Activated T-cell treated with anti-CD3 and anti-CD28 coated beads, Interleukin-2, amount 50 U/mL, for 72 hours (primary cell): ENCODE results near the gene PSAT1. TPM values are rescaled to one million over a fixed set of nuclear protein-coding genes. Genes with fewer than 3 reads are reported as not detected.

Experiments used
- ATAC-seq, 2 donors: fragments of 150-1000 bp; cut with Tn5 transposase; replicated peaks in 1 of 2; 2 replicates each; pipeline ENCODE4 v1.10.0; 2021; ENCODE audit warnings: moderate library complexity in 2 of 2, mild to moderate bottlenecking in 1 of 2
- DNase-seq, 2 donors: peaks; one replicate each; pipeline ENCODE4 v3.0.0; 2021 to 2022; ENCODE audit warnings: mixed read lengths in 1 of 2
- H3K27ac Mint-ChIP-seq: one replicate; pipeline ENCODE4 v1.8.0; 2022; ENCODE audit warnings: mild to moderate bottlenecking, moderate library complexity, mixed read lengths
- H3K27me3 Mint-ChIP-seq: one replicate; pipeline ENCODE4 v1.8.0; 2022; ENCODE audit warnings: low read depth, mixed read lengths
- H3K36me3 Mint-ChIP-seq, 2 donors: one replicate each; pipeline ENCODE4 v1.8.0; 2022; ENCODE audit warnings: mixed read lengths in 2 of 2, mild to moderate bottlenecking in 1 of 2; ENCODE audit not compliant: insufficient read depth in 2 of 2
- H3K4me1 Mint-ChIP-seq: one replicate; pipeline ENCODE4 v1.8.0; 2022; ENCODE audit warnings: low read depth, mixed read lengths
- H3K4me3 Mint-ChIP-seq, 2 donors: one replicate each; pipeline ENCODE4 v1.8.0; 2022; ENCODE audit warnings: mild to moderate bottlenecking in 2 of 2, mixed read lengths in 2 of 2, moderate library complexity in 2 of 2
- H3K9me3 Mint-ChIP-seq, 2 donors: one replicate each; pipeline ENCODE4 v1.8.0; 2022; ENCODE audit warnings: mixed read lengths in 2 of 2
- total RNA-seq, 2 donors: library from RNA; stranded (reverse); gene quantifications; one replicate each; pipeline ENCODE4 v1.2.3, GENCODE V29; 2022

The PSAT1 gene
- total RNA-seq, 2 donors from 2014 or later, result 206 to 242 TPM

DNA sequence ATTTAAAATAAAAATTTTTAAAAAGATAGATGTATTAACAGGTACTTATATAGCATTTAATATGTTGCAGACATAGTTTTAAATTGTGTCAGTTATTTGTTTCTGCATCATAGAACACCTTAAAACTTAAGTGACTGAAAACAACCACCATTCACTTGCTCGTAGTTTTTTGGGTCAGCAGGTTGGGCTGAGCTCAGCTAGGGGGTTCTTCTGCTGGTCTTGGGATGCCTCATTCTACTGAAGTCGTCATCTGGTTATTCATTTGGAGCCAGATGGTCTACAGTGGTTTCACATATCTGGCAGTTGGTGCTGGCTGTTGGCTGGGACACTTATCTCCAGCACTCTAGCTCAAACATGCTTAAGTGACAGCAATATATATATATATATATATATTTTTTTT is 29.6 kb downstream of the PSAT1 start:
- DNase-seq (no peak), ATAC-seq (no peak)
- Mint-ChIP-seq H3K27ac (no peak overlapping the region), H3K9me3 (no peaks in the 10 kb centered on the region), H3K4me1 (peaks cover 6% of the 10 kb centered on the region), H3K4me3 (no peak overlapping the region), H3K36me3 (peaks cover 31 to 53% of the 10 kb centered on the region in 2 donors), H3K27me3 (no peaks in the 10 kb centered on the region)

DNA sequence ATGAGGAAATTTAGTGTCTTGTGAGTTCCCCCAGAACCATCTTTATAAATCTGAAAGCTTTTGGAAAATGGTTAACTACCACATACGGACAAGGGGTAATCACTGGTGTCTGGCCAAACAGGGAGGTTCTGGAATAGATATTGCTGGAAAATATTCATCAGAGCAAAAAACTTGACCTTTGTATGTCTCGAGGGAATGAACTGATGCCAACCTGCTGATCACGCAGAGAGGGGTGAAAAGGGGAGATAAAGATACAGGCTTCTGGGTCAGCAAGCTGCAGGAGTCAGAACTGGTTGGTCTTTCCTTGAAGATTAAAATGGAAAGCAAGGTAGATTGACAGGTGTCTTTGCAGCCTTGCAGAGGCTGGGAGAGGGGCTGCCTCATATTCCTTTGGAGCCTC is 35.5 kb downstream of the PSAT1 start:
- no peaks in the 10 kb centered on the region for H3K27me3 Mint-ChIP-seq
- H3K4me3 Mint-ChIP-seq, result no peak overlapping the region
- peaks cover 6% of the 10 kb centered on the region for H3K4me1 Mint-ChIP-seq
- DNase-seq (no peak), ATAC-seq (no peak)
- peaks cover 6 to 18% of the 10 kb centered on the region in 2 donors for H3K9me3 Mint-ChIP-seq
- H3K36me3 Mint-ChIP-seq, result peaks cover 20 to 50% of the 10 kb centered on the region in 2 donors
- no peak overlapping the region for H3K27ac Mint-ChIP-seq

DNA sequence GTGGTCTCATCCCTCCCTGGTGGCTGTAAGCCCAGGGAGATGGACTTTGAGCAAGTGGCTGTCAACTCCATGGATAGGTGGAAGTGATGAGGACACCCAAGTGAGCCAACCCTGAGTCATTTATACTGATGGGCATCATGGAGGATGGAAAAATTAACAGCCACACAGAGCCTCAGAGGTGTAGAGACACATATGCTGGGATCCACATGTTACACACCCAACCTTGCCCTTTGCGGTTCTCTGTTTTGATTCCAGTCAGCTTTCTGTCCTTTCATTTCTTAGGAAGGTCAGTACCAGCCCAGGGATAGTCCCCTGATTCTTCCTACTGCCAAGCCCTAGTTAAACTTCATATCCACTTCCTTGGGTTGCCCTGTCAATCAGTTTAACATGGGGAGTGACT is 51.9 kb downstream of the PSAT1 start:
- ATAC-seq (no peak), DNase-seq (no peak)
- Mint-ChIP-seq H3K36me3 (no peaks in the 10 kb centered on the region), H3K4me1 (peaks cover 8% of the 10 kb centered on the region), H3K27ac (no peak overlapping the region), H3K4me3 (no peak overlapping the region), H3K9me3 (peaks cover 0 to 2% of the 10 kb centered on the region in 2 donors), H3K27me3 (no peaks in the 10 kb centered on the region)

DNA sequence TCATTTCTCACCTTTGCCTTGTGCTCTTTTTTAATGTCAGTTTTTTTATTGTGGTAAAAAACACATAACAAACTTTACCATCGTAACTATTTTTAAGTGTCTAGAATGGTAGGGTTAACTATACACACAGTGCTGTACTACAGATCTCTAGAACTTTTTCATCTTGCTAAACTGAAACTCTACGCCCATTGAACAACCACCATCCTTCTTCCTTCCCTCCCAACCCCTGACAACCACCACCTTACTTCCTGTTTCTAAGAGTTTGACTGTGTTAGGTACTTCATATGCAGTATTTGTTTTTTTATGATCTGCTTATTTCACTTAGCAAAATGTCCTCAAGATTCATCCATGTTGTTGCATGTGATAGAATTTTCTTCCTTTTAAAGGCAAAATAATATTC is 54.9 kb downstream of the PSAT1 start:
- Mint-ChIP-seq H3K27ac (no peak overlapping the region), H3K4me3 (no peak overlapping the region), H3K36me3 (no peaks in the 10 kb centered on the region), H3K4me1 (peaks cover 8% of the 10 kb centered on the region), H3K9me3 (peaks cover 0 to 2% of the 10 kb centered on the region in 2 donors), H3K27me3 (no peaks in the 10 kb centered on the region)
- ATAC-seq (no peak), DNase-seq (no peak)

DNA sequence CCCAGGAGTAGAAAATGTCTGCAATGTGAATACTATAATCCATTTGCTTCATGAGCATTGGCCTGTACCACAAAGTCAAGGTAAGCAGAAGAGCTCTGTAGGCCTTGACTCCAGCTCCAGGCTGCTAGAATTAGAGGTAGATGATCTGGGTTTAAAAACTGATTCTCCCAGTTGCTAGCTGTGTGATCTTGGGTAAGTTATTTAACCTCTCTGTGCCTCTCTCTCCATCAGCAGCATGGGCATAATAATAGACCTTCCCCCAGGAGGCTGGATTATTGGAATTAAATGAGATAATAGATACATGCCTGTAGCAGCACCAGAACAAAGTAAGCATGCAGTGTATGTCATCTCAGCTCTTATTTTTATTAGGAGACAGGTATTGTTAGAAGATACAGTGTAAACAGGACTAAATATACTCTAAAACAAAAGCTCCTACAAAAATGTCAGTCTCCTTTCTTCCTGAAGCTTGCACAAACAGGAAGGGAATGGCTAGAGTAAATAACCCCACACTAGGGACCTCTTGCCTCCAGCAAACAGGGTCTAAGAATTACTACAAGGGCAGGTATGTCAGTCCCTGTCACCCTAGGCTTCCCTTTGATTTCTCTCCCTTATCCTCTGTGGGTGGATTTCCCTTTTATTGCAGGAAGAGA is 57.5 kb downstream of the PSAT1 start:
- DNase-seq, result no peak
- Mint-ChIP-seq H3K27me3 (no peaks in the 10 kb centered on the region), H3K4me3 (no peak overlapping the region), H3K36me3 (no peaks in the 10 kb centered on the region), H3K27ac (no peak overlapping the region), H3K9me3 (no peaks in the 10 kb centered on the region), H3K4me1 (peaks cover 8% of the 10 kb centered on the region)
- ATAC-seq, result no peak

DNA sequence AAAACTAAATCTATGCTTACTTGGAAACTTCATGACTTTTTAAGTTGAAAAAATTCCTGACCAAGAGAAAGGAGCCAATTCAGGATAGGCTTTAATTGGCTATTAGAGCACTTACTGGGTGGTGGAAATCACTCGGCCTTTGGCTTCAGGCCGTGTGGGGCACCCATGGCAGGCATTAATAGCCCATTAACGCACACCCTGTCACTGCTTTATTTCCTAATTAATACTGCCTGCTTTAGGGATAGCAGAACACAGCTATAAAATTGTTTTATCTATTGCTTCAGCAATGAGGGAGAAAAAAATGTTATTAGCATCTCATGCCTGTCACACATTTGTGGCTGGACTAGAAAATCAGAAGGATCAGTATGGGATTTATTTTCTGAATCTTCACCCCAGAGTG is 58.1 kb downstream of the PSAT1 start:
- Mint-ChIP-seq H3K4me1 (peaks cover 8% of the 10 kb centered on the region), H3K4me3 (no peak overlapping the region), H3K27ac (no peak overlapping the region), H3K36me3 (no peaks in the 10 kb centered on the region), H3K9me3 (no peaks in the 10 kb centered on the region), H3K27me3 (no peaks in the 10 kb centered on the region)
- DNase-seq (no peak), ATAC-seq (no peak)

DNA sequence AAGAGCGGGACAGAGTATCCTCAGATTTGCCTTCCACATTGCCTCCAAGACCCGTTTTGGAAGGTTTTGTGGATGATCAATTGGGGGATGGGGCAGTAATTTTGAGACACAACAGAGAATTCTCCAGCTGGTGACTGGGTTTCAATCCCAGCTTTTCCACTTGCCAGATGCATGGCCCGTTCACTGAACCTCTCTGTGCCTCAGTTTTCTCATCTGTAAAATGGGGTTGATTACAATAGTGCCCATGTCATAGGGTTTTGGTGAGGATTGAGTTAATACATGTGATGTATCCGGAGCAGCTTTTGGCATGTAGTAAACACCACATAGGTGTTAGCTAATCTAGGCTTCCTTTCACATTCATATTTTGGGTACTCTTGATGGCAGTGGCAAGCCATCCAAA is 59.7 kb downstream of the PSAT1 start:
- ATAC-seq (no peak), DNase-seq (no peak)
- no peaks in the 10 kb centered on the region for H3K36me3 Mint-ChIP-seq
- H3K4me1 Mint-ChIP-seq, result peaks cover 7% of the 10 kb centered on the region
- no peaks in the 10 kb centered on the region for H3K9me3 Mint-ChIP-seq
- H3K27me3 Mint-ChIP-seq, result no peaks in the 10 kb centered on the region
- no peak overlapping the region for H3K4me3 Mint-ChIP-seq
- no peak overlapping the region for H3K27ac Mint-ChIP-seq

DNA sequence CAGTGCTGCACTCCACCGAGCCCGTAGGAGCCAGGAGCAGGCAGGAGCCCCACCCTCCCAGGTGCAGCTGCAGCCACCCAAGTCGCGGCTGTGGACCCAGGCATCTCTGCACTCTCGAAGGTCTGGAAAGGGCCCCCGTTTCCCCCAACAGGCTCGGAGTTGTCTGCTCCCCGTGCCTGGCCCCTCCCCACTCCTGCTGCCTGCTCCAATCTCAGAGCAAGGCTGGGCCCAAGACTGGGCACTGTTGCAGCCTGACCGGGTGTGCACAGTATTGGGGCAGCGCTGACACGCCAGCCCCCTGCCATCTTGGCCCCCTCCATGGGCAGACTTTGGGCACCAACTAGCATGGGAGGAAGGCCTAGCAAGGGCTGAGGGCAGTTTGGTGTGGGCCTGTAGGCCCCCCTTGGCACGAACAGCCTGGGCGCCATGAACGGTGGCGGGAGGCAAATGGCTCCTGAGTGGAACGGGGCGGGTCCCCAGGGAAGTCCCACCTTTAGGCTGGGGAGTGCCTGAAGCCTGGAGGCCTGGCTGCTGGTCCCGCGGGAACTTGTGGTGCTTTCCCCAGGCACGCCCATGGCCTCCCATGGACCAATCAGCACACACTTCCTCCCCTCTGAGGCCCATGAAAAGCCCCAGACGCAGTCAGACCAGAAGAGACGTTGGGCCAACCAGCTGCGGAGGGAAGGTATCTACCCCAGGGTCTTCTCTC is 60.4 kb downstream of the PSAT1 start:
- ATAC-seq, result no peak
- no peaks in the 10 kb centered on the region for H3K36me3 Mint-ChIP-seq

DNA sequence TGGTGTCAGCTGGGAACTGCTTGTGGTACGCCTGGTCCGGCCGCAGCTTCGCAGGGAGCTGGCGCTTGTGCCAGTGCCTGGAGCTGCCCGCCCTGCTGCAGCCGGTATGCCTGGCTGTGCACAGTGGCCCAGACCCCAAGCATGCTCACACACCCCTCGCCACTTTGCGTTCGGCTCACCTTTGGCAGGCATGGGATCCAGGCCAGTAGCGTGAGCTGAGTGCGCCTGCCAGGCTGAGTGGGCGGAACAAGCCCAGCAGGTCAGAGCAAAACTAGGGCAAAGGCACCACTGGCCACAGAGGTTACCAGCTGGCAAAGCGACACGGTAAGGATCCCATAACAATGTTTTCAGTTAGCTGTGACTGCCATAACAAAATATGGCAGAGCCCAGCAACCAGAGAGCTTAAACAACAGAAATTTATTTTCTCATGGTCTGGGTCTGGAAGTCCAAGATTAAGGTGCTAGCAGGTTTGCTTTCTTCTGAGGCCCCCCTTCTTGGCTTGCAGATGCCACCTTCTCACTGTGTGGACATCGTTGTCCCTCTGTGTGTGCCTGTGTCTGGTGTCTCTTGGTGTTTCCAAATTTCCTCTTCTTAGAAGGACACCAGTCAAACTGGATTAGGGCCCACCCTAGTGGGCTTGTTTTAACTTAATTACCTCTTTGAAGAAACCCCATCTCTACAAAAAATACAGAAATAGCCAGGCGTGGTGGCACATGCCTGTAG is 61.6 kb downstream of the PSAT1 start:
- DNase-seq (no peak), ATAC-seq (no peak)
- H3K4me3 Mint-ChIP-seq, result no peak overlapping the region
- no peak overlapping the region for H3K27ac Mint-ChIP-seq
- no peaks in the 10 kb centered on the region for H3K4me1 Mint-ChIP-seq
- no peaks in the 10 kb centered on the region for H3K27me3 Mint-ChIP-seq
- H3K9me3 Mint-ChIP-seq, result no peaks in the 10 kb centered on the region
- no peaks in the 10 kb centered on the region for H3K36me3 Mint-ChIP-seq

More for the DNA sequence above, 60.4 kb downstream of the PSAT1 start:
- no peaks in the 10 kb centered on the region for H3K27me3 Mint-ChIP-seq
- no peak overlapping the region for H3K4me3 Mint-ChIP-seq
- no peak for DNase-seq
- no peak overlapping the region for H3K27ac Mint-ChIP-seq
- H3K9me3 Mint-ChIP-seq, result no peaks in the 10 kb centered on the region
- peaks cover under 1% of the 10 kb centered on the region for H3K4me1 Mint-ChIP-seq

DNA sequence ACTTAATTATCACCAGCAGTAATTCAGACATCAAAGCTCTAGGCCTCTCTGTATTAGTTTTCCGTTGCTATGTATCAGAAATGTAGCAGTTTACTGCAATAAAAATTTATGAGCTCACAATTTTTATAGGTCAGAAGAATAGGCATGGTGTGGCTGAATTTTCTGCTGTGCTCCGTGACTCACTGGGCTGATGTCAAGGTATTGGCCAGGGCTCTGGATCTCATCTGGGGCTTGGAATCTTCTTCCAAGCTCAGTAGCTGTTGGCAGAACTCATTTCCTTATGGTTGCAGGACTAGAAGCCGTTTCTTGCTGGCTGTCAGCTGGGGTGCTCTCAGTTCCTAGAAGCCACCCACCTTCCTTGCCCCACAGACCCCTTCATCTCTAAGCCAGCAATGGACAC is 66.3 kb downstream of the PSAT1 start:
- no peak for ATAC-seq
- no peaks in the 10 kb centered on the region for H3K9me3 Mint-ChIP-seq
- H3K27me3 Mint-ChIP-seq, result no peaks in the 10 kb centered on the region
- no peak for DNase-seq
- H3K4me3 Mint-ChIP-seq, result no peak overlapping the region
- no peaks in the 10 kb centered on the region for H3K36me3 Mint-ChIP-seq
- H3K27ac Mint-ChIP-seq, result no peak overlapping the region
- H3K4me1 Mint-ChIP-seq, result no peaks in the 10 kb centered on the region

DNA sequence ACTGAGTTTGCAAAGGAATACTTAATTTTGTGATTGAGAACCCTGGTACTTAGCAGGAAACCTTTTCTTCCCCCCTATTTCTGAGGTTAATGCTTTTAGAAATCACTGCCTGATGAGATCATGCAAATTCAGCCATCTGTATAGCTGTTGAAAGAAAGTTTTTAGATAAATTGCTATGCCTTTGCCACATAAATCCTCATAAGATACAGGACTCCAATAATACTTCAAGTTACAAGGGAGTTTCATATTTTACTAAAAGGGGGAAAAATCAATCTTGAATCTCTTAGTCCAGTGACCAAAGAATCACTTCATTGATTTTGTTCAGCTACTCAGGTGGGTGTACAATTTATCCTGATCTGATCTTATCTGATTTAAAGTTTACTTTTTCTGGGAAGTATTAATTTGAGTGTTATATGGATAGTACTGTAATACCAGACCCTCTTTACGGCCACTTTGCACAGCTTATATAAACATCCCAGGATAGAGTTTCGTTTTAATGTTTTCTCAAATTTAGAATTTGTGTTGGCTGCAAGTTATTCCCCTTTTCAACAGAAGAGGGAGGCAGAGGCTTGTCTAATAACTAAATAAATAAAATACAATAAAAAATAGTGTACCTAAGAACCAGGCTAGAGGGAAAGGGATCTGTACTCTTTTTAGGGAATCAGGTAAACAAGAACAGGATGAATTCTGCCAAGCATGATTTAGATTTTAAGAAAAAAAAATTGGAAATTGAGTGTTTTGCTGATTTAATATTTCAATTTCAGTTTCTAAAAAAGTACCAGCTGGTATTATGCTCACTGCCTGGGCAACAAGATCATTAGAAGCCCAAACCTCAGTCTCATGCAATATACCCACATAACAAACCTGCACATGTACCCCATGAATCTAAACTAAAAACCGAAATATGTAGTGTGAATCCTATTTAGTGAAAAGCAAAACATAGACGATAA is 69.1 kb downstream of the PSAT1 start:
- Mint-ChIP-seq H3K27ac (no peak overlapping the region), H3K27me3 (peaks cover 17% of the 10 kb centered on the region), H3K4me1 (no peaks in the 10 kb centered on the region), H3K9me3 (no peaks in the 10 kb centered on the region), H3K36me3 (no peaks in the 10 kb centered on the region), H3K4me3 (no peak overlapping the region)
- DNase-seq (no peak), ATAC-seq (no peak)

DNA sequence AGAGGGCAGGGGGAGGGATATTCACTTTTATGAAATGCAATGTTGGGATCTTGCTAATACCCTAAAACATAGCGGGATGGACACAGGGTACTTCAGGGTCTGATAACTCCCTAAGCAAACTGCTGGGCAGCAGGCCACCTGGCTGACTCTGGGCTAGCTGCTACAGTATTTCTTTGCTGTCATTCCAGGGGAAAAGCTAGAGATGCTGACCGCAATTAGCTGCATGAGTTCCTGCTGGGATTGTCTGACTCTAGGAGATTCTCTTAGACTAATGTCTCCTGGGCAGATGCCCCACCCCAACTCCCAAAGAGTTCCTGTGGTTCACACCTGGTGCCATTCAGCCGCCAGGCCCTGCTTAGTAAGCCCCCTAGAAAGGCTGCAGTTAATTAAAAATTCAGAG is 69.9 kb downstream of the PSAT1 start:
- no peak overlapping the region for H3K4me3 Mint-ChIP-seq
- DNase-seq (no peak), ATAC-seq (no peak)
- H3K9me3 Mint-ChIP-seq, result no peaks in the 10 kb centered on the region
- H3K27me3 Mint-ChIP-seq, result peaks cover 18% of the 10 kb centered on the region
- no peaks in the 10 kb centered on the region for H3K36me3 Mint-ChIP-seq
- no peak overlapping the region for H3K27ac Mint-ChIP-seq
- H3K4me1 Mint-ChIP-seq, result no peaks in the 10 kb centered on the region

DNA sequence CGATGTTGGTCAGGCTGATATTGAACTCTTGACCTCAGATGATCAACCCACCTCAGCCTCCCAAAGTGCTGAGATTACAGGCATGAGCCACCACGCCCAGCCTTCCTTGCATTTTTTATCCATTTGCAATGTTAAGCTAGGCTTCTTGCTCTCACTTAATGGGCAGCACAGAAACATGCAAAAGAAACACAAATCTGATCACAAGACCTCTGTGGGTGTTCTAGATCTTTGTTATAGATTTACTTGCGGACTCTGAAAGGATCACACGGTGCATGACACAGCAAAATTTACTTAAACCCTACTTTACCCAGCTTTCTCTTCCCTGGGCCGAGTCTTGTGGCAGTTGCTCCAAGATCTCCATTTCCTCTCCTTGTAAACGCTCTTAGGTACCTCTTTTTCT is 71.3 kb downstream of the PSAT1 start:
- no peak for ATAC-seq
- Mint-ChIP-seq H3K27ac (no peak overlapping the region), H3K9me3 (no peaks in the 10 kb centered on the region), H3K27me3 (peaks cover 24% of the 10 kb centered on the region), H3K36me3 (no peaks in the 10 kb centered on the region), H3K4me1 (no peaks in the 10 kb centered on the region), H3K4me3 (no peak overlapping the region)
- DNase-seq, result no peak
